Cardiac fibroblast (primary cell): ENCODE data around the gene PTPN21.

ENCODE experiments used
- DNase-seq, 2 donors: peaks; one replicate each; pipeline versions ENCODE4 v3.0.0 to v3.0.0-alpha.2; 2010; ENCODE audit warnings: low read depth in 2 of 2
- H3K4me3 ChIP-seq, 2 donors: replicated peaks in 1 of 2; 1 replicate in 1 of 2; 2 replicates in 1 of 2; pipeline ENCODE4 v1.5.1; 2011; ENCODE audit warnings: low read depth in 2 of 2, low read length in 2 of 2, mild to moderate bottlenecking in 2 of 2, moderate library complexity in 1 of 2
- CTCF ChIP-seq: IDR thresholded peaks from one replicate; pipeline ENCODE4 v1.5.1; 2011; ENCODE audit warnings: low read depth, mild to moderate bottlenecking, low read length, inconsistent platforms

Gene PTPN21

DNA sequence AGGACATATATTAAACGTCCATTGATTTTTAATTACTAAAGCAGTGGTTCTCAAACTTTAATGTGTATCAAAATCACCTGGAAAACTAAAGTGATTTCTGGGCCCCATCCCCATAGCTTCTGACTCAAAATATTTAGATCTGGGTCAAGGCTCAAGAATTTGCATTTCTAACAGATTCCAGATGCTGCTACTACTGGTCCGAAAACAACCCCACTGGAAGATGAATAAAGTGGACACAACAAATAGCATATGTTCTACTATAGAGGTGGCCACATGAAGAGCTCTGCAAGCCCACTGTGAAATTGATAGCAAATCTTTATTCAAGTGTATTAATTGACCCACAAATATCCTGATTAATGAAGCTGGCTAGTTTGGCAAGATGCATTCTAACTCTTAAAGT is 99.9 kb downstream of the PTPN21 start:
- no peak for DNase-seq
- H3K4me3 ChIP-seq: no peak overlapping the region

GRCh38 chr14:88452231-88452630 is 102.6 kb downstream of the PTPN21 start:
- no peak for TF ChIP-seq CTCF
- DNase-seq: no peak
- no peak overlapping the region for H3K4me3 ChIP-seq

More for the DNA sequence above, 99.9 kb downstream of the PTPN21 start:
- no peak for TF ChIP-seq CTCF

DNA sequence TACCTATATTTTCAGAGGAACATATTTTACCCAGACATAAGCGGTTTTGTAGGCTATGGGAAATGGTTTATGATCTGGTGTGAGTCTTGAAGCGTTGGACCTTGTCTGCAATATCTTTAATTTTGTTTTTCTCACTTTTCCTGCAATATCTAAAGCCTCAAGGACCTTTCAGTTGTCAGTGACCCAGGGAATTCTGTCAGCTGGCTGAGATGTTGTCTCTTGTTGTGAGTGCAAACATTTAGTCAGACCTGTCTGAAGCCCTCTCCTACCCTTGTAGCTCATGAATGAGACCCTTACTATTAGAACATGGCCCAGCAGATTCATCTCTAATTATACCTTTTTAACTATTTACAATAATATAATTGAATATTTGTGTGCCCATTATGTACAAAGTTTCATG is 115.7 kb downstream of the PTPN21 start:
- H3K4me3 ChIP-seq: no peak overlapping the region
- no peak for DNase-seq
- TF ChIP-seq CTCF: no peak

DNA sequence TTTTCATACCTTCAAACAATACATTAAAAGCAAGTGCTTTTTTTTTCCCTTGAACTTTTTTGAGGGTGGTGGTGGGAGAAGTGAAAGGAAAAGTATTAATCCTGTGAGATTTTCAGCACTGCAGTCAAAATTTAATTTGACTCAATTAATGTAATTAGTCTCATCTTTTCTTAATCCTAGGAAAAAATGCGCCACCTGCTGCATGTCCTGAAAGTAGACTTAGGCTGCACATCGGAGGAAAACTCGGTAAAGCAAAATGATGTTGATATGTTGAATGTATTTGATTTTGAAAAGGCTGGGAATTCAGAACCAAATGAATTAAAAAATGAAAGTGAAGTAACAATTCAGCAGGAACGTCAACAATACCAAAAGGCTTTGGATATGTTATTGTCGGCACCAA is 117.1 kb downstream of the PTPN21 start:
- no peak overlapping the region for H3K4me3 ChIP-seq
- DNase-seq: peak; percentile 2 to 16
- TF ChIP-seq CTCF: peak; percentile 21

DNA sequence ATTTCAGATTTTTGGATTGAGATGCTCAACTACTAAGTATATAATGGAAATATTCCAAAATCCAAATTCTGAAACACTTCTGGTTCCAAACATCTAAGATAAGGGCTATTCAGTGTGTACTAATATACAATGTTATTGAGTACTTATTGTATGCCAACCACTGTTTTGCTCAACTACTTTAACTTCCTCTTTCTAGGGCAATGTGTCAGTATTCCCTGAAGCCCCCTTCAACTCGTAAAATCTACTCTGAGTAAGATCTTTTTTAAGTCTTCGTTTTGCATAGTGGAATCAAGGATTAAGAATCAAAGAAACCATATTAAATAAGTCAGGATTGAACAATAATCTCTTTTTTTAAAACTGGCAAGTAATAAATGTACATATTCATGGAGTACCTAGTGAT is 123.8 kb downstream of the PTPN21 start:
- TF ChIP-seq CTCF: no peak
- DNase-seq: no peak
- no peak overlapping the region for H3K4me3 ChIP-seq

DNA sequence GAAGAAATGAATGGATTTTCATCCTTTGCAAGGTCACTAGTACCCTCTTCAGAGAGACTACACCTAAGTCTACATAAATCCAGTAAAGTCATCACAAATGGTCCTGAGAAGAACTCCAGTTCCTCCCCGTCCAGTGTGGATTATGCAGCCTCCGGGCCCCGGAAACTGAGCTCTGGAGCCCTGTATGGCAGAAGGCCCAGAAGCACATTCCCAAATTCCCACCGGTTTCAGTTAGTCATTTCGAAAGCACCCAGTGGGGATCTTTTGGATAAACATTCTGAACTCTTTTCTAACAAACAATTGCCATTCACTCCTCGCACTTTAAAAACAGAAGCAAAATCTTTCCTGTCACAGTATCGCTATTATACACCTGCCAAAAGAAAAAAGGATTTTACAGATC is 128.5 kb downstream of the PTPN21 start:
- no peak overlapping the region for H3K4me3 ChIP-seq
- peak; percentile 11 to 66 for DNase-seq
- TF ChIP-seq CTCF: no peak

DNA sequence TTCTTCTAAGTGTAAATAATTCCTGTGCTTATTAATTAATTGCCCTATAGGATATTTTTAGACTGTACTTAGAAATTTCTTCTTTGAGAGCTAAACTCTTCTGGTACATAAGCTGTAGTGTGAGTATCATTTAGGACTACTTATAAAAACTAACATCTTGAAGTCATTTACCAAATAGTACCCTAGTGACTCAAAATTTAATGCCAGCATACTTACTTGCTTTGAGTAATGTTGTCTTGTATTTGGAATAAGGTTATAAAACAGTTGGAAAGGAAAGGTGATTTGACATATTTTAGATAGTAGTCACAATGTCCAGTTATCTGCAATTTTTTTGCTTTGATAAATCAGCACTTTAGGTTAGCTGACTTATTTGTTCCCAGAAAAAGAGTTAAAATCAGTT is 130.2 kb downstream of the PTPN21 start:
- no peak for TF ChIP-seq CTCF
- DNase-seq: peak in 1 of 2 donors; percentile 49
- no peak overlapping the region for H3K4me3 ChIP-seq
